Measurements from ENCODE around the gene CBLIF. TPM values are rescaled to one million over a fixed set of nuclear protein-coding genes. Genes with fewer than 3 reads are reported as not detected.

CBLIF gene
- total RNA-seq, 1 experiment from 2014 or later: not detected

DNA sequence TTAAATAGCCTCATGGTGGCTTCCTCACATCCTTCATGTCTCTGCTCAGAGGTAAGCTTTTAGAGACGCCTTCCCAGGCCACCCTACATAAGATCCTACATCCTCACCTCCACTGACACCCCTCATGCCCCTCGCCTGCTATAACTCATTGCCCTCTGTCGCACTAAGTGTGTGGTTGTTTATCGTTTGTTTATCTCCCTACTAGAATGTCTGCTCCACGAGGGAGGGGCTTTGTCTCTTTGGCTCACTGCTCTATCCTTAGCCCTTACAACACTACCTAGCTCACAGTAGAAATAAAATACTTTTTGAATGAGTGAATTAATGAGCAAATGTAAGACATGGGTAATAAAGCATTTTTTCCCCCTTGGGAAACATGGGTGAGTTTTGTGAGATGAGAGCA is 1.3 kb upstream of the CBLIF start:
- Histone ChIP-seq H3K9ac (ENCODE audit: low read length) (no peak overlapping the region), H3K4me3 (ENCODE audit: low read length) (no peak overlapping the region), H3K9me2 (replicated peaks; ENCODE audit: low read length) (0 out of 2 replicates have a peak, but pooled peaks cover 3% of the 10 kb centered on the region), H3K4me2 (ENCODE audit: low read length) (no peak overlapping the region), H3K27me3 (ENCODE audit: low read length) (no peaks in the 10 kb centered on the region), H4K20me1 (ENCODE audit: low read length) (no peaks in the 10 kb centered on the region), H2AFZ (ENCODE audit: low read length) (no peak overlapping the region), H3K79me2 (ENCODE audit: low read length) (no peaks in the 10 kb centered on the region), H3K4me1 (ENCODE audit: insufficient read depth, low read length) (no peaks in the 10 kb centered on the region), H3K36me3 (ENCODE audit: low read depth, low read length) (no peaks in the 10 kb centered on the region), H3K27ac (ENCODE audit: low read length) (no peak overlapping the region), H3F3A (ENCODE audit: low read length, unreplicated experiment) (no peaks in the 10 kb centered on the region), H3K9me3 (ENCODE audit: low read length) (no peaks in the 10 kb centered on the region)
- ATAC-seq: no peak
- TF ChIP-seq, protein P1, sequence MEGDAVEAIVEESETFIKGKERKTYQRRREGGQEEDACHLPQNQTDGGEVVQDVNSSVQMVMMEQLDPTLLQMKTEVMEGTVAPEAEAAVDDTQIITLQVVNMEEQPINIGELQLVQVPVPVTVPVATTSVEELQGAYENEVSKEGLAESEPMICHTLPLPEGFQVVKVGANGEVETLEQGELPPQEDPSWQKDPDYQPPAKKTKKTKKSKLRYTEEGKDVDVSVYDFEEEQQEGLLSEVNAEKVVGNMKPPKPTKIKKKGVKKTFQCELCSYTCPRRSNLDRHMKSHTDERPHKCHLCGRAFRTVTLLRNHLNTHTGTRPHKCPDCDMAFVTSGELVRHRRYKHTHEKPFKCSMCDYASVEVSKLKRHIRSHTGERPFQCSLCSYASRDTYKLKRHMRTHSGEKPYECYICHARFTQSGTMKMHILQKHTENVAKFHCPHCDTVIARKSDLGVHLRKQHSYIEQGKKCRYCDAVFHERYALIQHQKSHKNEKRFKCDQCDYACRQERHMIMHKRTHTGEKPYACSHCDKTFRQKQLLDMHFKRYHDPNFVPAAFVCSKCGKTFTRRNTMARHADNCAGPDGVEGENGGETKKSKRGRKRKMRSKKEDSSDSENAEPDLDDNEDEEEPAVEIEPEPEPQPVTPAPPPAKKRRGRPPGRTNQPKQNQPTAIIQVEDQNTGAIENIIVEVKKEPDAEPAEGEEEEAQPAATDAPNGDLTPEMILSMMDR (conservative IDR thresholded peaks at IDR 0.05; ENCODE audit: low read depth, low read length): no peak
- TF ChIP-seq EZH2 (IDR thresholded peaks at IDR 0.05; ENCODE audit: low read length, unreplicated experiment) (no peak), EZH2phosphoT487 (IDR thresholded peaks at IDR 0.05; ENCODE audit: borderline replicate concordance, low read length) (no peak)
- intact Hi-C loops (cut with micrococcal nuclease): no loop called here
- BruUV-seq (replicated peaks): no TSS peak
- ChIA-PET POLR2A (ENCODE audit: unreplicated experiment) (no interaction called here), CTCF (no interaction called here)
- no peak for DNase-seq

DNA sequence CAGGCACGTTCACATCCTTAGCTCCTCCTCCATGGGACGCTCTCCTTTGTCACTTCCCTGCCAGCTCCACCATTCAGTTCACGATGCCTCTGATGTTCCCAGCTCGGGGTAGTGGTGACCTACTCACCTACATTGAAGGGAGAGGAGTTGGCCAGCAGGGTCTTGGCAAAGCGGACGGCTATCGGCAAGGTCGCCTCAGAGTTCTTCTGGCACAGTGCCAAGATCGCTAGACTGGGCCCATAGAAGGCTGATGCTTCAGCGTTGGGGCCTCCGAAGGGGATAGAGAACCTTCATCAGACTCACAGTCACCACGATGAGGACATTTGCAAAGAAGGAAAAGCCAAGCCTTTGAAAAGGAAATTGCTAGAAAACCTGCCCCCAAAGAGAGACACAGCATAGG is 3.0 kb downstream of the CBLIF start:
- no peak for ATAC-seq
- CTCF ChIA-PET: no interaction called here

GRCh38 chr11:59841514-59841913 is 3.8 kb downstream of the CBLIF start:
- Histone ChIP-seq H3K9me2 (replicated peaks; ENCODE audit: low read length) (0 out of 2 replicates have a peak, but pooled peaks cover 5% of the 10 kb centered on the region), H3K9me3 (ENCODE audit: low read length) (no peaks in the 10 kb centered on the region), H3K36me3 (ENCODE audit: low read depth, low read length) (no peaks in the 10 kb centered on the region), H3K4me2 (ENCODE audit: low read length) (no peak overlapping the region), H3K79me2 (ENCODE audit: low read length) (no peaks in the 10 kb centered on the region), H3K4me1 (ENCODE audit: insufficient read depth, low read length) (no peaks in the 10 kb centered on the region), H4K20me1 (ENCODE audit: low read length) (no peaks in the 10 kb centered on the region), H2AFZ (ENCODE audit: low read length) (no peak overlapping the region), H3K4me3 (ENCODE audit: low read length) (no peak overlapping the region), H3F3A (ENCODE audit: low read length, unreplicated experiment) (no peaks in the 10 kb centered on the region), H3K9ac (ENCODE audit: low read length) (no peak overlapping the region), H3K27me3 (ENCODE audit: low read length) (no peaks in the 10 kb centered on the region), H3K27ac (ENCODE audit: low read length) (no peak overlapping the region)
- CTCF ChIA-PET: no interaction called here
- ATAC-seq (no peak), DNase-seq (no peak)
- intact Hi-C loops (cut with micrococcal nuclease): no loop called here
- BruUV-seq (replicated peaks): no TSS peak
- TF ChIP-seq EZH2 (IDR thresholded peaks at IDR 0.05; ENCODE audit: low read length, unreplicated experiment): no peak
- TF ChIP-seq EZH2phosphoT487 (IDR thresholded peaks at IDR 0.05; ENCODE audit: borderline replicate concordance, low read length): no peak
- TF ChIP-seq, protein P1 (conservative IDR thresholded peaks at IDR 0.05; ENCODE audit: low read depth, low read length): no peak
- POLR2A ChIA-PET (ENCODE audit: unreplicated experiment): no interaction called here

More for the DNA sequence above, 3.0 kb downstream of the CBLIF start:
- POLR2A ChIA-PET (ENCODE audit: unreplicated experiment): no interaction called here
- intact Hi-C loops (cut with micrococcal nuclease): no loop called here
- Histone ChIP-seq H3K4me3 (ENCODE audit: low read length) (no peak overlapping the region), H3K9me2 (replicated peaks; ENCODE audit: low read length) (0 out of 2 replicates have a peak, but pooled peaks cover 5% of the 10 kb centered on the region), H3K4me1 (ENCODE audit: insufficient read depth, low read length) (no peaks in the 10 kb centered on the region), H3K4me2 (ENCODE audit: low read length) (no peak overlapping the region), H3K27ac (ENCODE audit: low read length) (no peak overlapping the region), H2AFZ (ENCODE audit: low read length) (no peak overlapping the region), H4K20me1 (ENCODE audit: low read length) (no peaks in the 10 kb centered on the region), H3K36me3 (ENCODE audit: low read depth, low read length) (no peaks in the 10 kb centered on the region), H3K9ac (ENCODE audit: low read length) (no peak overlapping the region), H3K79me2 (ENCODE audit: low read length) (no peaks in the 10 kb centered on the region), H3K27me3 (ENCODE audit: low read length) (no peaks in the 10 kb centered on the region), H3K9me3 (ENCODE audit: low read length) (no peaks in the 10 kb centered on the region), H3F3A (ENCODE audit: low read length, unreplicated experiment) (no peaks in the 10 kb centered on the region)
- no peak for DNase-seq
- BruUV-seq (replicated peaks): no TSS peak
- TF ChIP-seq, protein P1 (conservative IDR thresholded peaks at IDR 0.05; ENCODE audit: low read depth, low read length): no peak
- TF ChIP-seq EZH2 (IDR thresholded peaks at IDR 0.05; ENCODE audit: low read length, unreplicated experiment) (no peak), EZH2phosphoT487 (IDR thresholded peaks at IDR 0.05; ENCODE audit: borderline replicate concordance, low read length) (no peak)
